ENCODE data around the gene CTU2. TPM values are rescaled to one million over a fixed set of nuclear protein-coding genes. Genes with fewer than 3 reads are reported as not detected.

Gene CTU2
- total RNA-seq, 1 donor from 2014 or later = 32.1 TPM

GRCh38 chr16:88711750-88712340 is 5.5 kb downstream of the CTU2 start:
- Mint-ChIP-seq H3K9me3 (no peaks in the 10 kb centered on the region), H3K36me3 (ENCODE audit: low read depth) (no peaks in the 10 kb centered on the region), H3K4me1 (peaks cover 7% of the 10 kb centered on the region), H3K27ac (ENCODE audit: unreplicated experiment) (no peak overlapping the region), H3K27me3 (ENCODE audit: low read depth) (no peaks in the 10 kb centered on the region), H3K4me3 (no peak overlapping the region)
- TF ChIP-seq, protein P1, sequence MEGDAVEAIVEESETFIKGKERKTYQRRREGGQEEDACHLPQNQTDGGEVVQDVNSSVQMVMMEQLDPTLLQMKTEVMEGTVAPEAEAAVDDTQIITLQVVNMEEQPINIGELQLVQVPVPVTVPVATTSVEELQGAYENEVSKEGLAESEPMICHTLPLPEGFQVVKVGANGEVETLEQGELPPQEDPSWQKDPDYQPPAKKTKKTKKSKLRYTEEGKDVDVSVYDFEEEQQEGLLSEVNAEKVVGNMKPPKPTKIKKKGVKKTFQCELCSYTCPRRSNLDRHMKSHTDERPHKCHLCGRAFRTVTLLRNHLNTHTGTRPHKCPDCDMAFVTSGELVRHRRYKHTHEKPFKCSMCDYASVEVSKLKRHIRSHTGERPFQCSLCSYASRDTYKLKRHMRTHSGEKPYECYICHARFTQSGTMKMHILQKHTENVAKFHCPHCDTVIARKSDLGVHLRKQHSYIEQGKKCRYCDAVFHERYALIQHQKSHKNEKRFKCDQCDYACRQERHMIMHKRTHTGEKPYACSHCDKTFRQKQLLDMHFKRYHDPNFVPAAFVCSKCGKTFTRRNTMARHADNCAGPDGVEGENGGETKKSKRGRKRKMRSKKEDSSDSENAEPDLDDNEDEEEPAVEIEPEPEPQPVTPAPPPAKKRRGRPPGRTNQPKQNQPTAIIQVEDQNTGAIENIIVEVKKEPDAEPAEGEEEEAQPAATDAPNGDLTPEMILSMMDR (conservative IDR thresholded peaks at IDR 0.05) = no peak
- no peak for DNase-seq (ENCODE audit: low read depth, low spot score)

DNA sequence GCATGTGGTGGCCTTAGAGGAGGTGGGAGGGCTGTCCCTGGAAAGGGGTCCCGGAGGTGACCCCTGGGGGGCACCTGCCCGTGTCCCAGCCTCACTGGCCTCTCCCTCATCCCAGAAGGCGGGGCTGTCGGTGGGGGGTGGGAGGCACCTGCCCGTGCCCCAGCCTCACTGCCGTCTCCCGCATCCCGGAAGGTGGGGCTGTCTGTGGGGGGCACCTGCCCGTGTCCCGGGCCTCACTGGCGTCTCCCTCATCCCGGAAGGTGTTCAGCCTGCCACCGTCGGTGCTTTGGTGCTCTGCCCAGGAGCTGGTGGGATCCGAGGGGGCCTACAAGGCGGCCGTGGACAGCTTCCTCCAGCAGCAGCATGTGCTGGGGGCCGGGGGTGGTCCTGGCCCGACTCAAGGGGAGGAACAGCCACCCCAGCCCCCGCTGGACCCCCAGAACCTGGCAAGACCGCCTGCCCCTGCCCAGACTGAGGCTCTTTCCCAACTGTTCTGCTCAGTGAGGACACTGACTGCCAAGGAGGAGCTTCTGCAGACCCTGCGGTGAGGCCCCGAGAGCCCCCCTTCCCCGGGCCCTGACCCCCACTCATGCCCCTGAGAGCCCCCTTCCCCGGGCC is 6.2 kb downstream of the CTU2 start:
- Mint-ChIP-seq H3K27me3 (ENCODE audit: low read depth) (no peaks in the 10 kb centered on the region), H3K9me3 (no peaks in the 10 kb centered on the region), H3K36me3 (ENCODE audit: low read depth) (peaks cover 2% of the 10 kb centered on the region), H3K4me3 (no peak overlapping the region), H3K4me1 (peaks cover 1% of the 10 kb centered on the region), H3K27ac (ENCODE audit: unreplicated experiment) (no peak overlapping the region)
- DNase-seq (ENCODE audit: low read depth, low spot score) = no peak
- TF ChIP-seq, protein P1 (conservative IDR thresholded peaks at IDR 0.05) = no peak

- DNase-seq (ENCODE audit: low read depth, low spot score) = no peak
- Mint-ChIP-seq H3K4me1 (no peaks in the 10 kb centered on the region), H3K27me3 (ENCODE audit: low read depth) (no peaks in the 10 kb centered on the region), H3K4me3 (no peak overlapping the region), H3K27ac (ENCODE audit: unreplicated experiment) (no peak overlapping the region), H3K9me3 (no peaks in the 10 kb centered on the region), H3K36me3 (ENCODE audit: low read depth) (peaks cover 2% of the 10 kb centered on the region)
- TF ChIP-seq, protein P1 (conservative IDR thresholded peaks at IDR 0.05) = no peak
Measured at GRCh38 chr16:88713054-88713453, 6.8 kb downstream of the CTU2 start.

GRCh38 chr16:88713568-88714419 is 7.5 kb downstream of the CTU2 start:
- TF ChIP-seq, protein P1 (conservative IDR thresholded peaks at IDR 0.05) = no peak
- H3K27ac Mint-ChIP-seq (ENCODE audit: unreplicated experiment) = no peak overlapping the region
- H3K27me3 Mint-ChIP-seq (ENCODE audit: low read depth) = no peaks in the 10 kb centered on the region
- no peaks in the 10 kb centered on the region for H3K4me1 Mint-ChIP-seq
- H3K36me3 Mint-ChIP-seq (ENCODE audit: low read depth) = peaks cover 2% of the 10 kb centered on the region
- DNase-seq (ENCODE audit: low read depth, low spot score) = no peak
- no peak overlapping the region for H3K4me3 Mint-ChIP-seq
- no peaks in the 10 kb centered on the region for H3K9me3 Mint-ChIP-seq

GRCh38 chr16:88714420-88715302 is 8.4 kb downstream of the CTU2 start:
- TF ChIP-seq, protein P1 (conservative IDR thresholded peaks at IDR 0.05) = no peak

More at GRCh38 chr16:88714420-88715302, 8.4 kb downstream of the CTU2 start:
- Mint-ChIP-seq H3K27ac (ENCODE audit: unreplicated experiment) (no peak overlapping the region), H3K36me3 (ENCODE audit: low read depth) (peaks cover 2% of the 10 kb centered on the region), H3K4me1 (no peaks in the 10 kb centered on the region), H3K4me3 (no peak overlapping the region), H3K9me3 (no peaks in the 10 kb centered on the region), H3K27me3 (ENCODE audit: low read depth) (no peaks in the 10 kb centered on the region)
- DNase-seq (ENCODE audit: low read depth, low spot score) = no peak
